Transverse colon (tissue), 4 donors: Measurements from ENCODE around the gene MYO18B. TPM values are rescaled to one million over a fixed set of nuclear protein-coding genes. Genes with fewer than 3 reads are reported as not detected.

Experiments
- DNase-seq: peaks from one replicate; pipeline ENCODE4 v3.0.0-alpha.2; 2019
- H3K27ac ChIP-seq, 4 donors: fragments of 200-600 bp; sonication (generic); 2 replicates each; pipeline ENCODE4 v1.5.1; 2016 to 2018; ENCODE audit warnings: inconsistent platforms in 4 of 4
- H3K27me3 ChIP-seq: fragments of 200-600 bp; sonication (generic); 2 replicates; pipeline ENCODE4 v1.5.1; 2017; ENCODE audit warnings: inconsistent platforms
- H3K36me3 ChIP-seq, 4 donors: fragments of 200-600 bp; sonication (generic); 2 replicates each; pipeline ENCODE4 v1.5.1; 2017 to 2019; ENCODE audit warnings: inconsistent platforms in 4 of 4
- H3K4me1 ChIP-seq, 4 donors: fragments of 200-600 bp; sonication (generic); 2 replicates each; pipeline ENCODE4 v1.5.1; 2017 to 2020; ENCODE audit warnings: inconsistent platforms in 4 of 4
- H3K4me3 ChIP-seq, 4 donors: fragments of 200-600 bp; sonication (generic); 1 replicate in 1 of 4; 2 replicates in 3 of 4; pipeline versions ENCODE4 v1.5.1 to v1.6.1; 2017 to 2019; ENCODE audit warnings: inconsistent platforms in 4 of 4
- H3K9me3 ChIP-seq, 2 donors: fragments of 200-600 bp; sonication (generic); 2 replicates each; pipeline ENCODE4 v1.5.1; 2017 to 2019; ENCODE audit warnings: inconsistent platforms in 2 of 2
- EP300 ChIP-seq: sonication (generic); formaldehyde crosslinking; IDR thresholded peaks from one replicate; pipeline ENCODE4 v1.6.1; 2017; ENCODE audit warnings: antibody characterized with exemption, low read depth
- POLR2A ChIP-seq: fragments of 450-650 bp; IDR thresholded peaks from one replicate; pipeline ENCODE4 v1.6.1; 2016; ENCODE audit warnings: antibody characterized with exemption, mild to moderate bottlenecking, moderate library complexity
- POLR2AphosphoS5 ChIP-seq, 3 donors: sonication (generic); formaldehyde crosslinking; IDR thresholded peaks; one replicate each; pipeline ENCODE4 v1.6.1; 2016; ENCODE audit warnings: antibody characterized with exemption in 3 of 3
- WGBS, 2 donors: methylation state at CpG; one replicate each; pipeline ENCODE4 v1.1.5; 2018; ENCODE audit warnings: low coverage in 1 of 2; 5-methylcytosine and 5-hydroxymethylcytosine counted together
- in situ Hi-C, 4 donors: fragments of 200-750 bp; cut with MboI; loops; one replicate each; pipeline versions ENCODE4 v1.15.0 to v1.15.1; 2017; ENCODE audit warnings: low sequenced_read_pairs in 3 of 4, low pct_ligation_motif_present in 1 of 4, low pct_unique_long_range_greater_than_20kb in 1 of 4
- intact Hi-C: fragments of 100-400 bp; cut with DNase I; formaldehyde crosslinking; loops from one replicate; pipeline ENCODE4 v1.15.1; 2023; ENCODE audit warnings: low total_unique reads
- total RNA-seq, 4 donors: library from RNA; depleted of rRNA; stranded (reverse); fragments of >200 nt; gene quantifications; one replicate each; pipeline ENCODE4 v1.1.0, GENCODE V29; 2016
- TF ChIP-seq, protein P1 (sequence below), 5 experiments: fragments of 200-600 bp in 3 of 5; fragments of 450-650 bp in 2 of 5; sonication (generic) in 3 of 5; IDR thresholded peaks; 1 replicate in 2 of 5; 2 replicates in 3 of 5; pipeline ENCODE4 v1.5.1; 2016 to 2017; ENCODE audit warnings: antibody characterized with exemption in 5 of 5, inconsistent platforms in 3 of 5, mild to moderate bottlenecking in 2 of 5, moderate library complexity in 1 of 5

Gene MYO18B
- total RNA-seq, 4 donors from 2014 or later, result 0.27 TPM; not detected in 3

DNA sequence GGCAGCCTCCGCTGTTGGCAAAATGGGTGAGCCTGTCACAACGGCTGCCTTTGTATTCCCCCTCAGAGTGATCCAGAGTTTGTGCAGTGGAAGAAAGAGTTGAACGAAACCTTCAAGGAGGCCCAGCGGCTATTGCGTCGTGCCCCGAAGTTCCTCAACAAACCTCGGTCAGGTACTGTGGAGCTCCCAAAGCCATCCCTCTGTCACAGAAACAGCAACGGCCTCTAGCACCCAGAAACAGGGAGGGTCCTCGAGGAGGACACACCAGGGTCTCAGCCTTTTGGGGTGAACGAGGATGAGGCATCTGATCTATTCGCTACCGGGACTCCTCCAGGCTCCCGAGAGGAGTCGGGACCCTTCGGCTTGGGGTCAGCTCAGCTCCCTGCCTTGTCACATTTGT, 19.8 kb upstream of the MYO18B start:
- Histone ChIP-seq H3K9me3 (no peaks in the 10 kb centered on the region), H3K27me3 (no peaks in the 10 kb centered on the region), H3K4me1 (no peaks in the 10 kb centered on the region), H3K4me3 (no peak overlapping the region), H3K36me3 (no peaks in the 10 kb centered on the region), H3K27ac (no peak overlapping the region)
- intact Hi-C loops, result no loop called here
- no peak for DNase-seq
- WGBS, 2 donors, result 95 to 100% methylated on average over 4 to 16 of the region's 16 CpGs
- in situ Hi-C loops, result no loop called here
- TF ChIP-seq POLR2A, result no peak
- no peak for TF ChIP-seq POLR2AphosphoS5 (IDR thresholded peaks at IDR 0.05)
- TF ChIP-seq EP300, result no peak
- TF ChIP-seq, protein P1, sequence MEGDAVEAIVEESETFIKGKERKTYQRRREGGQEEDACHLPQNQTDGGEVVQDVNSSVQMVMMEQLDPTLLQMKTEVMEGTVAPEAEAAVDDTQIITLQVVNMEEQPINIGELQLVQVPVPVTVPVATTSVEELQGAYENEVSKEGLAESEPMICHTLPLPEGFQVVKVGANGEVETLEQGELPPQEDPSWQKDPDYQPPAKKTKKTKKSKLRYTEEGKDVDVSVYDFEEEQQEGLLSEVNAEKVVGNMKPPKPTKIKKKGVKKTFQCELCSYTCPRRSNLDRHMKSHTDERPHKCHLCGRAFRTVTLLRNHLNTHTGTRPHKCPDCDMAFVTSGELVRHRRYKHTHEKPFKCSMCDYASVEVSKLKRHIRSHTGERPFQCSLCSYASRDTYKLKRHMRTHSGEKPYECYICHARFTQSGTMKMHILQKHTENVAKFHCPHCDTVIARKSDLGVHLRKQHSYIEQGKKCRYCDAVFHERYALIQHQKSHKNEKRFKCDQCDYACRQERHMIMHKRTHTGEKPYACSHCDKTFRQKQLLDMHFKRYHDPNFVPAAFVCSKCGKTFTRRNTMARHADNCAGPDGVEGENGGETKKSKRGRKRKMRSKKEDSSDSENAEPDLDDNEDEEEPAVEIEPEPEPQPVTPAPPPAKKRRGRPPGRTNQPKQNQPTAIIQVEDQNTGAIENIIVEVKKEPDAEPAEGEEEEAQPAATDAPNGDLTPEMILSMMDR (IDR thresholded peaks at IDR 0.05), result no peak

DNA sequence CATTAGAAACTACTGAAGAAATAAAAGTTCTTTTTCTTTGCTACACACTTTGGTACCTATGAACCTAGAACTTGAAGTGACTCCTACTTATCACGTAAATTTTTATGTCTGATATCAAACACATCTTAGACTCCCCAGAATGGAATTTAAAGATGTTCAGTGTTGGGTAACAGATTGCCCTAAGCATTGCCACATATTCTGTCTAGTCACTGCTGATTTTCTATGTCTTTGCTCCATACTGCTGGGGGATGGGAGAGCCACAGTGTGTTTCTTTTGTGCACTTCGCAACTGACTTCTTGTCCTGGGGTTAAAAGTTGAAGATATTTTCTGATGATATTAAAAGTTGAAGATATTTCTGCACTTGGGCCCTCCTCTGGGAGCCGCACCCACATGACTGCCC, 19.4 kb upstream of the MYO18B start:
- Histone ChIP-seq H3K9me3 (no peaks in the 10 kb centered on the region), H3K4me1 (no peaks in the 10 kb centered on the region), H3K36me3 (no peaks in the 10 kb centered on the region), H3K4me3 (no peak overlapping the region), H3K27me3 (no peaks in the 10 kb centered on the region), H3K27ac (no peak overlapping the region)
- WGBS, 2 donors, result 98 to 100% methylated on average over 2 to 3 of the region's 3 CpGs
- intact Hi-C loops, result no loop called here
- TF ChIP-seq EP300 (no peak), POLR2A (no peak), POLR2AphosphoS5 (IDR thresholded peaks at IDR 0.05) (no peak)
- TF ChIP-seq, protein P1 (IDR thresholded peaks at IDR 0.05), result no peak
- in situ Hi-C loops, result no loop called here
- DNase-seq, result no peak

DNA sequence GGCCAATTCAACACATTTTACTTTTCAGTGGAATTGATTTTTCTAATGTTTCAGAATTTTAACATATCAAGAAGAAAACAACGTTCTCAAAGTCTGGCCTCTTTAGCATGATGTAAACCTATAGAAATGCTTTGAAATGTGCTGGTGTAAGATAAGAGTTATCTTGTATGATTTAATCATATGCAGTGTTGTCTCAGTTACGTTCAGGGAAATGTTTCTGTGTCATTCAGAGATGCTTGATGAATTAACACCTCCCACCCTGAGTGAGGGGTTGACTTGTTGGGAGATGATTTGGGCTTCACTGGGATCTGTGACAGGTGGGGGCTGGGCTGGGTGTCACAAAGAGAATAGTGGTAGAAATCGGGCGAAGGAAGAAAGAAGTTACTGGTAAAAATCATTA, 15.7 kb upstream of the MYO18B start:
- no peak for DNase-seq
- in situ Hi-C loops (no loop called here), intact Hi-C loops (no loop called here)
- no peak for TF ChIP-seq POLR2A
- no peaks in the 10 kb centered on the region for H3K36me3 ChIP-seq
- 54 to 69% methylated on average over 4 of the region's 4 CpGs for WGBS, 2 donors
- no peak overlapping the region for H3K4me3 ChIP-seq
- H3K27me3 ChIP-seq, result no peaks in the 10 kb centered on the region
- H3K27ac ChIP-seq, result no peak overlapping the region
- H3K9me3 ChIP-seq, result no peaks in the 10 kb centered on the region
- H3K4me1 ChIP-seq, result no peaks in the 10 kb centered on the region

DNA sequence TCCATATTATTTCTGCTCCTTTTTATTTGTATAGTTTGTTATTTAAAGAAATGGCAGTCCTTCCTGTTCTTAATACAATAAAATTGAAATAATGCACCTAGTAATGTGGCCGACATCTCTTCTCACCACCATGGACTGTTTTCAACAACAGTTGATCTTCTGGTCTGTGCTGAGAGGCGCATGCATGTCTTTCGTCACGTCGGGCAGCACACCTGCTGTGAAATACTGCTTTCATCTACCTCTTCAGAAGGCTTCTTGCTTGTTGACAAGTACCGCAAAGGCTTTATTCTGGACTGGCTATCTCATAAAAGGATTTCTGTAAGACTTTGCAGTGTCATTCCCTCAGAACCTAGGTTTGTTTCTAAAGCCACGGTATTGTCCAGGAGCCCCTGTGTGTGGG, 13.9 kb upstream of the MYO18B start:
- Histone ChIP-seq H3K27me3 (no peaks in the 10 kb centered on the region), H3K27ac (no peak overlapping the region), H3K9me3 (no peaks in the 10 kb centered on the region), H3K36me3 (no peaks in the 10 kb centered on the region), H3K4me3 (no peak overlapping the region), H3K4me1 (no peaks in the 10 kb centered on the region)
- no peak for DNase-seq
- intact Hi-C loops (no loop called here), in situ Hi-C loops (no loop called here)
- TF ChIP-seq EP300, result no peak
- no peak for TF ChIP-seq POLR2A
- TF ChIP-seq, protein P1 (IDR thresholded peaks at IDR 0.05), result no peak
- no peak for TF ChIP-seq POLR2AphosphoS5 (IDR thresholded peaks at IDR 0.05)
- 81 to 91% methylated on average over 6 to 7 of the region's 7 CpGs for WGBS, 2 donors
